HG03575 (cell line): ENCODE measurements around the gene CREBL2.
"Not testable (repeated sequence)": the region's sequence is repeated elsewhere in the genome, so short reads cannot be mapped to it uniquely, and the experiment has no call there.

Experiments
- ATAC-seq: cut with Tn5 transposase; IDR thresholded peaks from one replicate; pipeline ENCODE4 v1.9.1; 2021; ENCODE audit not compliant: unreplicated experiment, insufficient number of reproducible peaks, low FRiP score; ENCODE audit errors: extremely low read depth

The CREBL2 gene

GRCh38 chr12:12626471-12626870, 14.8 kb downstream of the CREBL2 start:
- no peak for ATAC-seq

GRCh38 chr12:12627308-12627827, 15.7 kb downstream of the CREBL2 start:
- ATAC-seq, result no peak

- no peak for ATAC-seq
These were observed 16.3 kb downstream of the CREBL2 start for GRCh38 chr12:12628013-12628412.

GRCh38 chr12:12630850-12631249, 19.2 kb downstream of the CREBL2 start:
- ATAC-seq, result no peak

GRCh38 chr12:12635651-12636050, 24.0 kb downstream of the CREBL2 start:
- no peak for ATAC-seq

GRCh38 chr12:12636641-12637040, 25.0 kb downstream of the CREBL2 start:
- no peak for ATAC-seq

- not testable (repeated sequence) for ATAC-seq
These were observed 28.3 kb downstream of the CREBL2 start for GRCh38 chr12:12639995-12640394.

GRCh38 chr12:12641650-12642049, 30.0 kb downstream of the CREBL2 start:
- no peak for ATAC-seq

- ATAC-seq, result no peak
These were observed 31.2 kb downstream of the CREBL2 start for GRCh38 chr12:12642916-12643315.

- ATAC-seq, result no peak
These were observed 33.8 kb downstream of the CREBL2 start for GRCh38 chr12:12645485-12645884.

- peak; percentile 69 for ATAC-seq
These were observed 34.3 kb downstream of the CREBL2 start for GRCh38 chr12:12645968-12646367.

GRCh38 chr12:12646483-12647072, 34.9 kb downstream of the CREBL2 start:
- no peak for ATAC-seq

- ATAC-seq, result no peak
These were observed 36.6 kb downstream of the CREBL2 start for GRCh38 chr12:12648284-12648683.

- ATAC-seq, result no peak
These were observed 37.4 kb downstream of the CREBL2 start for GRCh38 chr12:12648951-12649650.

- ATAC-seq, result no peak
These were observed 40.1 kb downstream of the CREBL2 start for GRCh38 chr12:12651752-12652151.

- not testable (repeated sequence) for ATAC-seq
These were observed 41.0 kb downstream of the CREBL2 start for GRCh38 chr12:12652704-12653103.

GRCh38 chr12:12653922-12654321, 42.2 kb downstream of the CREBL2 start:
- ATAC-seq, result no peak

- no peak for ATAC-seq
These were observed 43.2 kb downstream of the CREBL2 start for GRCh38 chr12:12654691-12655460.

- ATAC-seq, result no peak
These were observed 48.5 kb downstream of the CREBL2 start for GRCh38 chr12:12660201-12660600.
